Nephron (organoid): Measurements from ENCODE around the gene B3GNT3.

ENCODE experiments used
- H3K27ac Mint-ChIP-seq, 3 experiments: 2 replicates each; pipeline ENCODE4 v1.8.0; 2020; ENCODE audit warnings: mixed read lengths in 3 of 3, mild to moderate bottlenecking in 2 of 3, moderate library complexity in 1 of 3
- H3K27me3 Mint-ChIP-seq: 2 replicates; pipeline ENCODE4 v1.8.0; 2021; ENCODE audit warnings: low read depth, mild to moderate bottlenecking, moderate library complexity, mixed read lengths
- H3K36me3 Mint-ChIP-seq: 2 replicates; pipeline ENCODE4 v1.8.0; 2020; ENCODE audit warnings: low read depth, mixed read lengths
- H3K4me1 Mint-ChIP-seq: 2 replicates; pipeline ENCODE4 v1.8.0; 2020; ENCODE audit warnings: mixed read lengths
- H3K4me3 Mint-ChIP-seq, 3 experiments: 2 replicates each; pipeline ENCODE4 v1.8.0; 2020; ENCODE audit warnings: mild to moderate bottlenecking in 3 of 3, mixed read lengths in 3 of 3, moderate library complexity in 2 of 3
- H3K9me3 Mint-ChIP-seq: 2 replicates; pipeline ENCODE4 v1.8.0; 2020; ENCODE audit warnings: mixed read lengths
- TF ChIP-seq, protein P1 (sequence below), 3 experiments: fragments of 200-600 bp; sonication (generic); IDR thresholded peaks; one replicate each; pipeline ENCODE4 v1.5.0; 2021; ENCODE audit warnings: antibody characterized with exemption in 3 of 3; ENCODE audit not compliant: unreplicated experiment in 3 of 3

The B3GNT3 gene

GRCh38 chr19:17821190-17821589, 26.3 kb downstream of the B3GNT3 start, which contains the start of gene INSL3:
Gene INSL3 (minus strand): TSS chr19:17821519. CDS start chr19:17821506, 13 bp downstream.
- H3K27ac Mint-ChIP-seq = no peak within 1 kb of the TSS
- H3K4me1 Mint-ChIP-seq = no peaks in the 10 kb centered on the region
- no peaks in the 10 kb centered on the region for H3K36me3 Mint-ChIP-seq
- TF ChIP-seq, protein P1, sequence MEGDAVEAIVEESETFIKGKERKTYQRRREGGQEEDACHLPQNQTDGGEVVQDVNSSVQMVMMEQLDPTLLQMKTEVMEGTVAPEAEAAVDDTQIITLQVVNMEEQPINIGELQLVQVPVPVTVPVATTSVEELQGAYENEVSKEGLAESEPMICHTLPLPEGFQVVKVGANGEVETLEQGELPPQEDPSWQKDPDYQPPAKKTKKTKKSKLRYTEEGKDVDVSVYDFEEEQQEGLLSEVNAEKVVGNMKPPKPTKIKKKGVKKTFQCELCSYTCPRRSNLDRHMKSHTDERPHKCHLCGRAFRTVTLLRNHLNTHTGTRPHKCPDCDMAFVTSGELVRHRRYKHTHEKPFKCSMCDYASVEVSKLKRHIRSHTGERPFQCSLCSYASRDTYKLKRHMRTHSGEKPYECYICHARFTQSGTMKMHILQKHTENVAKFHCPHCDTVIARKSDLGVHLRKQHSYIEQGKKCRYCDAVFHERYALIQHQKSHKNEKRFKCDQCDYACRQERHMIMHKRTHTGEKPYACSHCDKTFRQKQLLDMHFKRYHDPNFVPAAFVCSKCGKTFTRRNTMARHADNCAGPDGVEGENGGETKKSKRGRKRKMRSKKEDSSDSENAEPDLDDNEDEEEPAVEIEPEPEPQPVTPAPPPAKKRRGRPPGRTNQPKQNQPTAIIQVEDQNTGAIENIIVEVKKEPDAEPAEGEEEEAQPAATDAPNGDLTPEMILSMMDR (IDR thresholded peaks at IDR 0.05; ENCODE audit: unreplicated experiment in 3 of 3) = no peak
- H3K27me3 Mint-ChIP-seq = peaks cover 4% of the 10 kb centered on the region
- no peaks in the 10 kb centered on the region for H3K9me3 Mint-ChIP-seq
- H3K4me3 Mint-ChIP-seq = no peak within 1 kb of the TSS

GRCh38 chr19:17824339-17824738, 29.4 kb downstream of the B3GNT3 start:
- Mint-ChIP-seq H3K4me3 (no peak overlapping the region), H3K27ac (no peak overlapping the region), H3K9me3 (no peaks in the 10 kb centered on the region), H3K4me1 (no peaks in the 10 kb centered on the region), H3K27me3 (peaks cover 8% of the 10 kb centered on the region), H3K36me3 (no peaks in the 10 kb centered on the region)
- TF ChIP-seq, protein P1 (IDR thresholded peaks at IDR 0.05; ENCODE audit: unreplicated experiment in 3 of 3) = no peak

DNA sequence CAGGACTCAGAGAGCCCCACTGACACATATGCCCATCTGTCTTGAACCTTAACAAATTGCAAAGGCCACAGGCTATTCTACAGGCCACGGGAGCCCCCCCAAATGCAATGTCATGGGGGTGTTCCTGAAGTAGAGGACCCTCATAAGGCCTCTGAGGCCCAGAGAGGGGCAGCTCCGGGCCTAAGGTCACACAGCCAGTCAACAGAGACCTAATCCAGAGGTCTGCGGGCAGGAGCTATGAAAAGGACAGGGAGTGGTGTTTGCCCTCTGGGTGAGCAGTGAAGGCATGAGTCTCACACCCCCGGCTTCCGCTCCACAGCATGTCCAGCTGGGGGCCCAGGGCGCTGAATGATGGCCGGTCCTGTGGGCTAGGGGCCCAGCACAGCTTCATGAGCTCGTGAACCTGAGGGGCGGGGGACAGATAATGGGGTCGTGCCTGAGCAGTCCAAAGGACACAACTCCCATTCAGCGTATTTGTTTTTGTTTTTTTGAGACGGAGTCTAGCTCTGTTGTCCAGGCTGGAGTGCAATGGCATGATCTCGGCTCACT, 31.6 kb downstream of the B3GNT3 start:
- Mint-ChIP-seq H3K36me3 (no peaks in the 10 kb centered on the region), H3K27ac (no peak overlapping the region), H3K9me3 (no peaks in the 10 kb centered on the region), H3K4me1 (no peaks in the 10 kb centered on the region), H3K27me3 (peaks cover 20% of the 10 kb centered on the region), H3K4me3 (no peak overlapping the region)
- TF ChIP-seq, protein P1 (IDR thresholded peaks at IDR 0.05; ENCODE audit: unreplicated experiment in 3 of 3) = no peak

GRCh38 chr19:17829855-17830566, 35.1 kb downstream of the B3GNT3 start:
- H3K9me3 Mint-ChIP-seq = no peaks in the 10 kb centered on the region
- no peaks in the 10 kb centered on the region for H3K36me3 Mint-ChIP-seq
- TF ChIP-seq, protein P1 (IDR thresholded peaks at IDR 0.05; ENCODE audit: unreplicated experiment in 3 of 3) = no peak
- H3K27me3 Mint-ChIP-seq = peaks cover 23% of the 10 kb centered on the region
- peak overlapping the region; percentile 82 to 88 (median 86) for H3K4me3 Mint-ChIP-seq
- H3K27ac Mint-ChIP-seq = peak overlapping the region in 2 of 3 experiments; percentile 65 to 89
- H3K4me1 Mint-ChIP-seq = no peaks in the 10 kb centered on the region

DNA sequence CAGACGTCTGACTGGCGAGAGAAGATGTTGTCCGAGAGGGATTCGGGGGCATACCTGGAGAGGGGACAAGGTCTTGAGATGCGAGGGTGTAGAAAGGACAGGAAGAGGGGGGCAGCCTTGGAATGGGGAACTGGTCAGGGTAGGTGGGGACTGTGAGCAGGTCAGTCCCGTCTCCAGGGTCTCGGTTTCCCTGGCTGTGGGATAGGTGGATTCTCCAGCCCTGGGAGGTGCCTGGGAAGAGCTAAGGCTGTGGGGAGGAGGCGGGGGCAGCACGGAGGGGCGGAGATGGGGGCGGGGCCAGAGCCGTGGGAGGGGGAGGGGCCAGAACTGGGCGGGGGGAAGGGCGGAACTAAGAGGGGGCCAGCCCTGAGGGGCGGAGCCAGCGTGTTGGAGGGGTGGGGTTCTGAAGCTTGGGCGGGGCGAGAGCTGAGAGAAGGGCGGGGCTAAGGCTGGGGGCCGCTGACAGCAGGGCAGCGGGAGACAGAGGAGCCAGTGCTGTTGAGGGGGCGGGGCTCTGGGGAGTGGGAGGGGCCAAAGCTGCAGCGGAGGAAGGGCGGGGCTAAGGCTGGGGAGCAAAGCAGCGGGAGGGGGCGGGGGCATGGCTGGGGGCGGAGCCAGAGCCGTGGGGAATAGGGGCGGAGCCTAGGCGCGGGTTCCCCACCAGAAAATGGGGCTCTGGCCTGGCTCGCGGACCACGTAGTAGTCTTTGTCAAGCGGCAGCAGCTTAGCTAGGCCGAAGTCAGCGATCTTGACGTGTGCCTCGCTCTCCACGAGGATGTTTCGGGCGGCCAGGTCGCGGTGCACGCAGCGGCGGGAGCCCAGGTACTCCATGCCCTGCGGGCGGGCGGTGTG, 35.9 kb downstream of the B3GNT3 start:
- H3K27me3 Mint-ChIP-seq = peaks cover 30% of the 10 kb centered on the region
- H3K4me3 Mint-ChIP-seq = peak overlapping the region; percentile 82 to 88 (median 86)
- H3K36me3 Mint-ChIP-seq = no peaks in the 10 kb centered on the region

More for the DNA sequence above, 35.9 kb downstream of the B3GNT3 start:
- TF ChIP-seq, protein P1 (IDR thresholded peaks at IDR 0.05; ENCODE audit: unreplicated experiment in 3 of 3) = no peak
- no peaks in the 10 kb centered on the region for H3K4me1 Mint-ChIP-seq
- no peaks in the 10 kb centered on the region for H3K9me3 Mint-ChIP-seq
- H3K27ac Mint-ChIP-seq = peak overlapping the region in 2 of 3 experiments; percentile 65 to 89
